ENCODE data around the gene MAGEB17. TPM values are rescaled to one million over a fixed set of nuclear protein-coding genes. Genes with fewer than 3 reads are reported as not detected.

The MAGEB17 gene
- total and polyA plus RNA-seq, 9 of the 15 experiments (the other 6 are each of a cell fraction or from before 2014, with no cell fraction given) = 0.07 to 0.45 (median 0.14) TPM; not detected in 1

- TF ChIP-seq BRF1 (IDR thresholded peaks at IDR 0.05; ENCODE audit: borderline replicate concordance, extremely low read depth, insufficient read length) (no peak), KDM1A (IDR thresholded peaks at IDR 0.05) (no peak), ZNF445 (CRISPR knock-in tag; IDR thresholded peaks at IDR 0.05; ENCODE audit: low read depth) (no peak), MCM7 (IDR thresholded peaks at IDR 0.05) (no peak), BRD9 (IDR thresholded peaks at IDR 0.05; ENCODE audit: low read depth, partially characterized antibody) (no peak)
- no TSS peak for BruUV-seq (replicated peaks)
- Histone ChIP-seq H3K4me3 (no peak overlapping the region), H3K9me3 (replicated peaks; ENCODE audit: control insufficient read depth, insufficient read depth, low read depth, low read length) (no peaks in the 10 kb centered on the region), H2AFZ (ENCODE audit: low read depth, low read length) (no peak overlapping the region), H3K27me3 (ENCODE audit: control insufficient read depth in 2 of 2, insufficient read depth in 2 of 2, low read length in 2 of 2) (no peaks in the 10 kb centered on the region), H3K9me1 (ENCODE audit: control insufficient read depth, insufficient read depth, low read length) (no peaks in the 10 kb centered on the region), H4K20me1 (replicated peaks; ENCODE audit: control insufficient read depth, insufficient read depth, low read length) (no peaks in the 10 kb centered on the region), H3K79me2 (ENCODE audit: control insufficient read depth, insufficient read depth, low read length) (no peaks in the 10 kb centered on the region), H3K36me3 (ENCODE audit: control insufficient read depth, insufficient read depth, low read length) (no peaks in the 10 kb centered on the region), H3K9ac (ENCODE audit: insufficient read depth in 1 of 2, low read depth in 2 of 2, low read length in 2 of 2) (no peak overlapping the region), H3K4me2 (ENCODE audit: insufficient read depth, low read length) (no peak overlapping the region), H3K27ac (ENCODE audit: extremely low read depth, low read depth, low read length) (no peak overlapping the region), H3K4me1 (replicated peaks in 1 of 2; ENCODE audit: control insufficient read depth in 2 of 2, insufficient read depth in 2 of 2, low read length in 2 of 2) (no peaks in the 10 kb centered on the region)
- in situ Hi-C loops (cut with MboI) = no loop called here
- ATAC-seq = no peak
- DNase-seq (ENCODE audit: extremely low read depth in 1 of 4, low spot score in 3 of 4) = no peak
- intact Hi-C loops (cut with micrococcal nuclease) = no loop called here
- ChIA-PET CTCF (ENCODE audit: low intra/inter-chr PET ratio) (no interaction called here), POLR2A (no interaction called here)
- WGBS (ENCODE audit: insufficient coverage, low coverage, missing lambda C conversion rate) = 13% methylated on average over 3 of the region's 3 CpGs
- no peak for FAIRE-seq
Measured at GRCh38 chrX:16204538-16204937, 37.3 kb downstream of the MAGEB17 start.

GRCh38 chrX:16205840-16206239 lies 38.6 kb downstream of the MAGEB17 start:
- POLR2A ChIA-PET = no interaction called here
- in situ Hi-C loops (cut with MboI) (no loop called here), intact Hi-C loops (cut with micrococcal nuclease) (no loop called here)
- Histone ChIP-seq H3K9me3 (replicated peaks; ENCODE audit: control insufficient read depth, insufficient read depth, low read depth, low read length) (no peaks in the 10 kb centered on the region), H3K36me3 (ENCODE audit: control insufficient read depth, insufficient read depth, low read length) (no peaks in the 10 kb centered on the region), H3K79me2 (ENCODE audit: control insufficient read depth, insufficient read depth, low read length) (no peaks in the 10 kb centered on the region), H4K20me1 (replicated peaks; ENCODE audit: control insufficient read depth, insufficient read depth, low read length) (no peaks in the 10 kb centered on the region), H3K4me2 (ENCODE audit: insufficient read depth, low read length) (no peak overlapping the region), H3K27ac (ENCODE audit: extremely low read depth, low read depth, low read length) (no peak overlapping the region), H2AFZ (ENCODE audit: low read depth, low read length) (no peak overlapping the region), H3K4me3 (no peak overlapping the region), H3K4me1 (replicated peaks in 1 of 2; ENCODE audit: control insufficient read depth in 2 of 2, insufficient read depth in 2 of 2, low read length in 2 of 2) (no peaks in the 10 kb centered on the region), H3K9ac (ENCODE audit: insufficient read depth in 1 of 2, low read depth in 2 of 2, low read length in 2 of 2) (no peak overlapping the region), H3K9me1 (ENCODE audit: control insufficient read depth, insufficient read depth, low read length) (no peaks in the 10 kb centered on the region), H3K27me3 (ENCODE audit: control insufficient read depth in 2 of 2, insufficient read depth in 2 of 2, low read length in 2 of 2) (no peaks in the 10 kb centered on the region)
- CTCF ChIA-PET (ENCODE audit: low intra/inter-chr PET ratio) = no interaction called here
- DNase-seq (ENCODE audit: extremely low read depth in 1 of 4, low spot score in 3 of 4) (no peak), ATAC-seq (no peak), FAIRE-seq (no peak)
- 0% methylated on average over 3 of the region's 3 CpGs for WGBS (ENCODE audit: insufficient coverage, low coverage, missing lambda C conversion rate)
- BruUV-seq (replicated peaks) = no TSS peak
- TF ChIP-seq ZNF354B (CRISPR knock-in tag; IDR thresholded peaks at IDR 0.05) = no peak
- no peak for TF ChIP-seq ZNF408 (CRISPR knock-in tag; IDR thresholded peaks at IDR 0.05; ENCODE audit: low read depth)
- TF ChIP-seq PHB (CRISPR knock-in tag; IDR thresholded peaks at IDR 0.05) = no peak
- TF ChIP-seq ZNF696 (CRISPR knock-in tag; conservative IDR thresholded peaks at IDR 0.05) = no peak
- TF ChIP-seq, protein P1, sequence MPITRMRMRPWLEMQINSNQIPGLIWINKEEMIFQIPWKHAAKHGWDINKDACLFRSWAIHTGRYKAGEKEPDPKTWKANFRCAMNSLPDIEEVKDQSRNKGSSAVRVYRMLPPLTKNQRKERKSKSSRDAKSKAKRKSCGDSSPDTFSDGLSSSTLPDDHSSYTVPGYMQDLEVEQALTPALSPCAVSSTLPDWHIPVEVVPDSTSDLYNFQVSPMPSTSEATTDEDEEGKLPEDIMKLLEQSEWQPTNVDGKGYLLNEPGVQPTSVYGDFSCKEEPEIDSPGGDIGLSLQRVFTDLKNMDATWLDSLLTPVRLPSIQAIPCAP (CRISPR knock-in tag; IDR thresholded peaks at IDR 0.05; ENCODE audit: borderline replicate concordance) = no peak
- TF ChIP-seq, protein P2, sequence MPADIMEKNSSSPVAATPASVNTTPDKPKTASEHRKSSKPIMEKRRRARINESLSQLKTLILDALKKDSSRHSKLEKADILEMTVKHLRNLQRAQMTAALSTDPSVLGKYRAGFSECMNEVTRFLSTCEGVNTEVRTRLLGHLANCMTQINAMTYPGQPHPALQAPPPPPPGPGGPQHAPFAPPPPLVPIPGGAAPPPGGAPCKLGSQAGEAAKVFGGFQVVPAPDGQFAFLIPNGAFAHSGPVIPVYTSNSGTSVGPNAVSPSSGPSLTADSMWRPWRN (IDR thresholded peaks at IDR 0.05; ENCODE audit: low read depth) = no peak

Measured in K562 (cell line).